NCI-H1048 (cell line): ENCODE results near the gene SGTA.

ENCODE experiments used
- DNase-seq: peaks from one replicate; lab custom pipeline; 2025; lab: John Stamatoyannopoulos, UW

SGTA gene

DNA sequence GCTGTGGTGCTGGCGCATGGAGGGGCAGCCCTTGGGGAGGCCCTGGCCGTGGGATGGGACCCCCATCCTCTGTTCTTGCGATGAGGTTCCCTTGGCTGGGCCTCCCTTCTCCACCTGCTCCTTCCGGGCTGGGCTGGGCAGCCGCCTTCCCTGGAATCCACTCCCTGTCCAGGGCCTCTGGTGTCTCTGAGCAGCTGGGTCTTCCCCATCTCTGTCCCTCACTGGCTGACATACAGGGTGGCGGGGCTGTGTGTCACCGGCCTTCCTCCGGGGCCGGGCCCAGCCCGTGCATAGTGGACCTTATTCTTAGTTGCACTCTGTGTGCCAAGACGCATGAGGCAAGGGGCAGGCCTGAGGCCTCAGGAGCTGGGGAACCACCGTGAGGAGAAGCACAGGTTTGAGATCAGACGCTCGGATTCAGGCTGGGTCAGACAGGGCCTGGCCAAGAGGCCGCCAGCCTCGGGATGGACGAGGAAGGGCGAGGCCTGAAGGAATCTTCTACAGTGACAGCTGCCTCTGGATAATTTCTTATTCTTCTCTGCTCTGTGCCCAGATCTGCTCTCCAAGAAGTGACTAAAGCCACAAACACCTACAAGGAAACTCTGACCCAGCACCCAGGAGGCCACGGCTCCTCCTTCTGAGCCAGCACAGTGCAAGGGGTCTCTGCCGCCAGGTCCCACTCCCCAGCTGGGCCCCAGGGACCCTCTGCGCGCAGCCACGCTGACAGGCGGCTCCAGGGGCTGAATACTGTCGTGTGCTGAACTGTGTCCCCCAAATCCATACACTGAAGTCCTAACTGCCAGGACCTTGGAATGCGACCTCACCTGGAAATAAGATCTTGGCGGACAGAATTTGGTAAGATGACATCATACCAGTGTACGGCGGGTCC is 11.0 kb downstream of the SGTA start:
- DNase-seq = no peak

DNA sequence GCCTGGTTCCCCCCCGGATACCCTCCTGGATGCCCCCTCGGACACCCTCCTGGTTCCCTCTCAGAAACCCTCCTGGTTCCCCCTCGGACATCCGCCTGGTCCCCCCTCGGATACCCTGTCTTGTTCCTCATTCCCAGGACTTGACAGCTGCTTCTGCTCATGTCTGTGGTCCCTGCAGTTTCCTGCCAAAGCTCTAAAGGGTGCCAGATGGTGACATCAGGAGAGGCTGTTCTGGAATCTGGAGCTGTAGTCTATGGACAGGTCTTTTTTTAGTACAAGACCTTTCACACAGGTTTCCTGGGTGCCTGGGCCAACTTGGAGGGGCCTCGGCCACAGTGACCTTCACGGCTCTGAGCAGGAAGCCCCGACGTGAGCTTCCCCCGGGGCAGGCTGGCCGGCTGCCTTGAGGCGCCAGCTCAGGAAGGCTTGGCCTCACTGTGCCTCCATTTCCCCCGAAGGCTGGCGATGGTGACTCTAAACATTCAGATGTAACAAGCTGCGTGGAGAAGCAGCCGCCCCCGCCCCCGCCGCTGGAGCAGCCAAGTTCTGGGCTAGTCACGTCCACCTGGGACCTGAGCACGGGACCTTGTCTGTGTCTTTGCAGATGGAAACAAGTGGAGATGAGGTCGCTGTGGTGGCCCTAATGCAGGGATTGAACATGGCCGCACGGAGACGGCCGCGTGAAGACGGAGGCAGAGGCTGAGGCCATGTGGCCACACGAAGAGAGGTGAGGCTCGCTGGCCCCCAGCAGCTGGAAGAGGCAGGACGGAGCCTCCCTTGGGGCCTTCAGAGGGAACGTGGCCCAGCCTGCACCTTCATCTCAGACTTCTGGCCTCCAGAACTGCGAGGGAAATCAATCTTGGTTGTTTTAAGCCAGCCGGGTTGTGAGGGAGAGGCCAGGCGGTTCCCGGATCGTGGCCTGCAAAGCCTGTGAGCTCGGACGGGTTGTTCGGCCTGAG is 12.7 kb downstream of the SGTA start:
- DNase-seq = no peak

DNA sequence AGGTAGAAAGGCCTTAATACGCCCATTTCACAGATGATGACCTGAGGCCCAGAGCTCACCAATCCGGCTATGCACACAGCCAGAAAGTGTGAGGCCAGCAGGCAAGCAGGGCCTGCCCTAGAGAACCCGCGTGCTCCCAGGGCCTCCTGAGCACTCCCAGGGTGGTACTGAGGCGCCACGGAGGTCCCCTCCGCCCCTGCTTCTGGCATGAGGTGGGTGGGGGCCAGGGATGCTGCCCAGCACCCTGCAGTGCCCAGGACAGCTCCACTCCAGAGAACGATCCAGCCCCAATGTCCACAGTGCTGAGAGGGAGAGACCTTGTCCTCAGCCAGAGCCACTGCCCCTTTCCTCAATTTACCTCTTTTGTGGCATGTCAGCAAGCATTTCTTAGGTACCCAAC is 13.9 kb downstream of the SGTA start:
- no peak for DNase-seq

DNA sequence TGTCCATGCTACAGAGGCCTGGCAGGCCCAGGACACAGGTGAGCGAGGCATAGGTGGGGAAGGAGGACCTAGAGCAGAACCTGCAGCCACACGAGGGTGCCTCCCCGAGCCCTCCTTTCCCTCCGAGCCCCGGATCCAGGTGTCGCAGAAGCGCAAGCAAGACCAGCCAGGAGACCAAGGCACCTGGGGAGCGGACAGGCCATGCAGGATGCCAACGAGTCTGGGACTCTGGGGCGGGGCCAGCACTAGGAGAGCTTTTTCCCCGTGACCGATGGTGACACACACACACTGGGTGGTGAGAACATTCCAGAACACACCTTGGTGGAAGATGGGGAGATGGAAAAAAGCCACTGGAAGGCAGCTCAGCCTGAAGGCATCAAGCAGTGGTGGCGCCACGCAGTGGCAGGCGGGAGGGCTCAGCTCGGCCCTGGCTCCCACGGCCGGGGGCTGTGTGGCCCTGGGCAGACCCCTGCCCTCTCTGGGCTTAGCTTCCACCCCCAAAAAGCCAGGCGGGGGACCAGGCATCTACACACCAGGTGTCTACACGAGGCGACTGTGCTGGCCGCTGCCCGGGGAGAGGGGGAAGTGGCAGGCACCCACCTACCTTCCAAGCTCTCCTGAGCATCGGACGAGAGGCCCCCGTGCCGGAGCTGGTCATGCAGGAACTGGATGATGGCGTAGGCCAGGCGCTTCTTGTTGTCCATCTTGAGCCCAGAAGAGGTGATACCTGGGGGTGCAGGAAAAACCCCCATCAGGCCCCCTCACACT is 14.5 kb downstream of the SGTA start:
- DNase-seq = no peak

GRCh38 chr19:2767688-2768087 is 15.4 kb downstream of the SGTA start:
- no peak for DNase-seq

DNA sequence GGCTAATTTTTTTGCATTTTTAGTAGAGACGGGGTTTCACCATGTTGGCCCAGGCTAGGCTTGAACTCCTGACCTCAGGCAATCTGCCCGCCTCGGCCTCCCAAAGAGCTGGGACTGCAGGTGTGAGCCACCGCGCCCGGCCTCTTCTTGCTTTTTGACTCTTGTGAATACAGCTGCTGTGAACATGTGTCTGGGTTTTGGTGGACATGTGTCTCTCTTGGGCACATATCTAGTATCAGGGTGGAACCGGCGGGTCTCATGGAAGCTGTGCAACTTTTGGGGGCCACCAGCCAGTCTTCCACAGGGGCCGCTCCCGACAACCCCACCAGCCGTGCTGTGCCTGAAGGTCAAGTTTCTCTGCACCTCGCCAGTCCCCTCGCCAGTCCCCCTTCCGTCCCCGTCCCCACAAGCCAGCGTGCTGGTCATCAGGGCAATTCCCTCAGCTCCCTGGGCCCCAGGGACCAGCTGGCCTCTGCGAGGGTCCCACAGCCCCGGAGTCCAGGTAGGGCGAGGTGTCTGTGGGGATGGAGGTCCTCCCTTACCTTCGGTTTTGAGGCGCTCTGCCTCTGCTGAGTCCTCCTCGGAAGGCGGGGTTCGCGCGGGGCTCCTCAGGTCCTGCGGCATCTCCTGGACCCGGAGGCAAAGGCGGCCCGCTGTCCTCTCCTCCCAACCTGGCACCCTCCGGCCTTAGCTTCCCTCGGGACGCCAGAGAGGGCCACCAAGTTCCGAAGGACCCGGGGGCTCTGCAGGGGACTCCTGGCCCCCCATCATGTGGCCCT is 16.3 kb downstream of the SGTA start:
- DNase-seq = no peak

DNA sequence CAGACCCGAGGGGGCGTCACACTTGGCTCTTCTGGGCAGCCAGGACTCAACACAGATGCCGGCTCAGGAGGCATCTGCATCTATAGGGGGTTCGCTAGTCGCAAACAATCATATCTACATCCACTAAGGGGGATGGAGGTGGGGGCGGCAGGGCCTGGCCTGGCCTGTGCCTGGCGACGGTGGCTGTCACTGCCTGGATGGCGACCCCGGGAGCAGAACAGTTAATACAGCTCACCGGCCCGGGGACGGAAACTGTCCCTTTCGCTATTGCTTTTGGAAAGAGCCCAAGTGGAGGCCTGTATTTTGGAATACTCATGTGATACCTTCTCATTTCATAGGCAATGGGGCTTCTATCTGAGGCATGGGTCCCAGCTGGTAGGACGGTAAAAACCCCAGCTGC is 17.7 kb downstream of the SGTA start:
- no peak for DNase-seq

- DNase-seq = no peak
Observed at GRCh38 chr19:2764945-2765344, 18.1 kb downstream of the SGTA start.

DNA sequence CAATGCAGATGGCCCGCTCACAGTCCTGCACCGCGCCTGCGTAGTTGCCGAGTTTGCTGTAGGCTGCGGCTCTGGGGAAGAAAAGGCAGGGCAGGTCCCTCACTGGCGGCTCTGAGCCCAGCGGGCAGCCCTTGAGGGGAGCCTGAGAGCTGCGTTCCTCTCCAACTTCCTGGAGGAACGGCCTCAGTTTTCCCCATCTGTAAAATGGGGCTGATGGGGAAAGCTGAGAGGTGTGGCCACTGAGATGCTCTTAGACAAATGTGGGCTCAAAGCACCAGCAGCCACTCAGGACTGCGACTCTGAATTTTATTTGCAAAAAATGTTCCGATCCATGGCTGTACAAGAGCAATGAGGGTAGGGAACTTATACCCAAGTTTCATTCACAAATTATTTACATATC is 19.4 kb downstream of the SGTA start:
- DNase-seq = no peak

- DNase-seq = no peak
Observed at GRCh38 chr19:2762783-2763496, 20.1 kb downstream of the SGTA start.

DNA sequence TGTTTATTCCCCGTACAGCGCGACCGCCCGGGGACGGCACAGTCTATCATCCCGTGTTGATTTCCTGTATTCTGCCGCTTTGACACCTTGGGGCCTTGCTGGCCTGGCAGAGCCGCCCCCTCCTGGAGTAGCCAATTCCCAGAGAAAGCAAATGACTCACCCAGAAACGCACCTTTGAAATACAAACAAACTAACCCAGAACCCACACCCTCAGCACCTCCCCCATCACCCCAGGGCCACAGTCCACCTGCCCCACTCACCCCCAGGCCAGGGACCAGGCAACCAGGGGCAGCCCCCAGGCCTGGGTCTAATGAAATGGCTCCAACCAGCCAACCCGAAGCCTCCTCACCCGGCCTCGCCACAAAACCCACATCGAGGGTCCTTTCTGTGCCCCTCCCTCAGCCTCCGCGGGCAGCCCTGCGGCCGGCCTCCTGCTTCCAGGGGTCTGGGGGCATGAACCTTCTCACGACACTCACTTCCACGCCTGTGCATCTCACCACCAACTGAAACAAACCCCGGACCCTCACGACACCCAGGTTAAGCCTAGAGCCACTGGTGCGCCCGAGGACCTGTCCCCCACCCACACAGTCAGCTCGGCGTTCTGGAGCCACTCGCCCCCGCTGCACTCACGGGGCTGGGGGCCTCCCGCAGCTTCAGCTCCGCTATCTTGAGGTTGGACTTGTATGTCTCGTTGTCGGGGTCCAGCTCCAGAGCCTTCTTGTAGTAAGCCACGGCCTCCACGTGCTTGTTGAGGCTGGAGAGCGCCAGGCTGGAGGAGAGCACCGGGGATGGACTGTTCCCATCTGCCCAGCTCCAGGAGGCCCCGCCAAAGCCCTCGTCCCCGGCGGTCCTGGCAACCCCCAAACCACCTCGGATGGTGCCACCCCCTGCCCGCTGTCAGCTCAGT is 20.9 kb downstream of the SGTA start:
- no peak for DNase-seq

DNA sequence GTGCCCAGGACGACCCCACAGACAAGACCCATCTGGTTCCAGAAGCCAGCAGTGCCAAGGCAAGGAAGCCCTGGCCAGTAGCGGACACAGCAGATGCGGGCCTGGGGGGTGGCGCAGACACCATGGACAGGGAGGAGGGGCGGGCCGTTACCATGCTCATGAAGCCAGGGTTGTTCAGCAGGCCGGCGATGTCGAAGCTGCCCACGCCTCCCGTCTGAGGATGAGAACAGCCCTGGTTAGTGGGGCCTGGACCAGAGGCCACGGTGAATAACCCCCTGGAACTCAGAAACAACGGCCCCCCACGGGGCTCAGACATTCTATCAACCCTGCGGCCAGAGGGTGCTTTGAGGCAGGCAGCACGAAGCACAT is 21.8 kb downstream of the SGTA start:
- DNase-seq = no peak

DNA sequence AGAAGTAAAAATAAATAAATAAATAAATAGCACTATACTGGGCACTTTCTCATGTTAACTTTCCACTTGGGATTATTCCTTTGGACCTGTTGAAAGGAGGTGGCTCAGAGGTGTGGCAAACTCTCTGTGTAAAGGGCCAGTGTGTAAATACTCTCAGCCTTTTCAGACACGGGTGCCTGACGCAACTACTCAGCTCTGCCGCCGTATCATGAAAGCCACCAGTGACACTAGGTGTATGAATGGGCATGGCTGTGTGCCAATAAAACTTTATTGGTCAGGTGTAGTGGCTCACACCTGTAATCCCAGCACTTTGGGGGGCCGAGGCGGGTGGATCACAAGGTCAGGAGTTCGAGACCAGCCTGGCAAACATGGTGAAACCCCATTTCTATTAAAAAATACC is 23.1 kb downstream of the SGTA start:
- no peak for DNase-seq

DNA sequence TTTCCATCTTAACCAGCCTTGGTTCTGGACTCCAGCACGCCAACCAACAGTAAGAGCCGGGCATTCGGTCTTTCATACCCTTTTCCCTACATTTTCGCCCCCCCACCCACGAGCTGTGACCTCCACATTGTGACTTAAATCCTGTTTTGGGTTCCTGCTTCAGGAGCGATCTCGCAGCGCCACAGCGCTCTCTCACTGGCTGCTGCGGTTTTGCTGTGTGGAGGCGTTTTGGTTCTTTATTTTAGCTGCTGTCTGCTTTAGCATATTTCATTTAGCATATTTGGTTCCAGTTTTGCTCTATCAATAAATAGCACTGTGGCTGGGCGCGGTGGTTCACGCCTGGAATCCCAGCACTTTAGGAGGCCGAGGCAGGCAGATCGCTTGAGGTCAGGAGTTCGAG is 23.7 kb downstream of the SGTA start:
- no peak for DNase-seq

GRCh38 chr19:2758601-2759313 is 24.3 kb downstream of the SGTA start:
- DNase-seq = no peak

- no peak for DNase-seq
Observed at GRCh38 chr19:2756921-2757881, 25.9 kb downstream of the SGTA start.

- DNase-seq = no peak
Observed at GRCh38 chr19:2756477-2756876, 26.6 kb downstream of the SGTA start.

DNA sequence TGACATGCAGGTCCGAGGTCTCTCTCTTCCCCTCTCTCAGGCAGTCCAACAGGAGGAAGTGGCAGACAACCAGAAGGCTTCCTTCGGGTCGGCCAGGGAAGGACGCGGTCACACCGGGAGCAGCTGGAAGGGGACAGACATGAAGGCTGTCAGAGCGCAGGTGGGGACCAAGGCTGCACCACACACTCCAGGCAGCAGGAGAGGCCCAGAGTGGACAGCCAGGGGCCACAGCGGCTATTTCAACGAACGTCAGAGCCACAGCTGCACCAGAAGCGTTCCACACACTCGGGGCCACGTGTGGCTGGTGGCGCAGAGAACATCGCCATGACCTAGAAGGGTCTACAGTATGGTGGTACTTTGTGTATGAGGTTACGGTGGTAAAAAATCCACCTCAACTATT is 27.3 kb downstream of the SGTA start:
- no peak for DNase-seq
